Karpas-422 (cell line): ENCODE results near the gene CARD14. TPM values are rescaled to one million over a fixed set of nuclear protein-coding genes. Genes with fewer than 3 reads are reported as not detected.

ENCODE experiments used
- DNase-seq: peaks from one replicate; pipeline ENCODE4 v3.0.0-alpha.2; 2015
- H2AFZ ChIP-seq: fragments of 200-600 bp; sonication (generic); 2 replicates; pipeline ENCODE4 v1.6.1; 2014; ENCODE audit warnings: antibody characterized with exemption, low read length, mixed read lengths
- H3K27ac ChIP-seq: fragments of 200-600 bp; sonication (generic); 2 replicates; pipeline ENCODE4 v1.5.1; 2014; ENCODE audit warnings: mild to moderate bottlenecking, low read length, moderate library complexity
- H3K27me3 ChIP-seq: fragments of 200-600 bp; sonication (generic); 2 replicates; pipeline ENCODE4 v1.6.1; 2014; ENCODE audit warnings: low read length, mixed read lengths
- H3K36me3 ChIP-seq: fragments of 200-600 bp; sonication (generic); 2 replicates; pipeline ENCODE4 v1.6.1; 2014; ENCODE audit warnings: low read length, mixed read lengths; ENCODE audit not compliant: insufficient read depth
- H3K4me1 ChIP-seq: fragments of 200-600 bp; sonication (generic); 2 replicates; pipeline ENCODE4 v1.6.1; 2014; ENCODE audit warnings: mild to moderate bottlenecking, low read length, mixed read lengths
- H3K4me2 ChIP-seq: fragments of 200-600 bp; sonication (generic); 2 replicates; pipeline ENCODE4 v1.6.1; 2014; ENCODE audit warnings: low read length, low read depth, mild to moderate bottlenecking; ENCODE audit not compliant: poor library complexity, severe bottlenecking
- H3K4me3 ChIP-seq: fragments of 200-600 bp; sonication (generic); 2 replicates; pipeline ENCODE4 v1.5.1; 2014; ENCODE audit warnings: mild to moderate bottlenecking, antibody characterized with exemption, low read length, mixed read lengths
- H3K79me2 ChIP-seq: fragments of 200-600 bp; sonication (generic); 2 replicates; pipeline ENCODE4 v1.6.1; 2014; ENCODE audit warnings: mild to moderate bottlenecking, low read length, mixed read lengths
- H3K9ac ChIP-seq: fragments of 200-600 bp; sonication (generic); 2 replicates; pipeline ENCODE4 v1.6.0; 2014; ENCODE audit warnings: low read length
- H3K9me2 ChIP-seq: fragments of 200-600 bp; sonication (generic), shearing (Covaris generic); replicated peaks from 2 replicates; pipeline ENCODE4 v1.6.0; 2014; ENCODE audit warnings: mild to moderate bottlenecking, low read length, moderate library complexity; ENCODE audit not compliant: insufficient read depth
- H3K9me3 ChIP-seq: fragments of 300-700, 200-600 bp; sonication (generic); 2 replicates; pipeline ENCODE4 v1.6.1; 2014; ENCODE audit warnings: low read length, mixed read lengths
- H4K20me1 ChIP-seq: fragments of 200-600 bp; sonication (generic); 2 replicates; pipeline ENCODE4 v1.6.1; 2014; ENCODE audit warnings: mild to moderate bottlenecking, antibody characterized with exemption, low read length, low read depth; ENCODE audit not compliant: insufficient read depth
- total RNA-seq: library from RNA; depleted of rRNA; stranded (reverse); fragments of >200 nt; shearing (Covaris generic); gene quantifications from 2 replicates; pipeline ENCODE4 v1.2.3, GENCODE V29; 2014; ENCODE audit warnings: low replicate concordance

CARD14 gene
- total RNA-seq, 1 experiment from 2014 or later = not detected

GRCh38 chr17:80219013-80219762 is 49.4 kb downstream of the CARD14 start:
- Histone ChIP-seq H3K27me3 (no peaks in the 10 kb centered on the region), H3K9ac (peak overlapping the region; percentile 95), H2AFZ (peak overlapping the region; percentile 91; the same call in 1 of the 2 replicates), H3K9me3 (no peaks in the 10 kb centered on the region), H3K27ac (peak overlapping the region; percentile 54), H4K20me1 (no peaks in the 10 kb centered on the region; the same call in 1 of the 2 replicates), H3K4me2 (peak overlapping the region; percentile 98), H3K4me3 (peak overlapping the region; percentile 97), H3K79me2 (peaks cover 9% of the 10 kb centered on the region; the same call in 1 of the 2 replicates), H3K36me3 (no peaks in the 10 kb centered on the region), H3K9me2 (no peaks in the 10 kb centered on the region), H3K4me1 (peaks cover 16% of the 10 kb centered on the region)
- peak; percentile 90 for DNase-seq

GRCh38 chr17:80219763-80220053 is 49.9 kb downstream of the CARD14 start:
- H4K20me1 ChIP-seq = no peaks in the 10 kb centered on the region; the same call in 1 of the 2 replicates
- H3K9me2 ChIP-seq = no peaks in the 10 kb centered on the region
- DNase-seq = no peak
- peak overlapping the region; percentile 98 for H3K4me2 ChIP-seq
- peaks cover 9% of the 10 kb centered on the region; the same call in 1 of the 2 replicates for H3K79me2 ChIP-seq
- no peaks in the 10 kb centered on the region for H3K36me3 ChIP-seq
- no peaks in the 10 kb centered on the region for H3K27me3 ChIP-seq
- H3K9me3 ChIP-seq = no peaks in the 10 kb centered on the region
- peak overlapping the region; percentile 95 for H3K9ac ChIP-seq
- H3K27ac ChIP-seq = peak overlapping the region; percentile 54
- peak overlapping the region; percentile 97 for H3K4me3 ChIP-seq
- H2AFZ ChIP-seq = peak overlapping the region; percentile 91; the same call in 1 of the 2 replicates
- peaks cover 16% of the 10 kb centered on the region for H3K4me1 ChIP-seq

- no peaks in the 10 kb centered on the region for H3K9me2 ChIP-seq
- H3K9me3 ChIP-seq = no peaks in the 10 kb centered on the region
- DNase-seq = peak; percentile 80
- H3K27me3 ChIP-seq = no peaks in the 10 kb centered on the region
- peak within 1 kb of the TSS; percentile 54 for H3K27ac ChIP-seq
- H3K4me2 ChIP-seq = peak within 1 kb of the TSS; percentile 98
- peak within 1 kb of the TSS; percentile 95 for H3K9ac ChIP-seq
- no peaks in the 10 kb centered on the region; the same call in 1 of the 2 replicates for H4K20me1 ChIP-seq
- peaks cover 16% of the 10 kb centered on the region for H3K4me1 ChIP-seq
- H2AFZ ChIP-seq = peak within 1 kb of the TSS; percentile 91; the same call in 1 of the 2 replicates
- H3K79me2 ChIP-seq = peaks cover 9% of the 10 kb centered on the region; the same call in 1 of the 2 replicates
- no peaks in the 10 kb centered on the region for H3K36me3 ChIP-seq
- peak within 1 kb of the TSS; percentile 97 for H3K4me3 ChIP-seq
Observed at GRCh38 chr17:80220054-80220735, 50.4 kb downstream of the CARD14 start, which contains the start of the genes SGSH and SLC26A11. TSS of gene SGSH (minus strand) at chr17:80220333. CDS start at chr17:80220313, 20 bp downstream. TSS of gene SLC26A11 (plus strand) at chr17:80220427. CDS start at chr17:80221561, 1,134 bp downstream.

DNA sequence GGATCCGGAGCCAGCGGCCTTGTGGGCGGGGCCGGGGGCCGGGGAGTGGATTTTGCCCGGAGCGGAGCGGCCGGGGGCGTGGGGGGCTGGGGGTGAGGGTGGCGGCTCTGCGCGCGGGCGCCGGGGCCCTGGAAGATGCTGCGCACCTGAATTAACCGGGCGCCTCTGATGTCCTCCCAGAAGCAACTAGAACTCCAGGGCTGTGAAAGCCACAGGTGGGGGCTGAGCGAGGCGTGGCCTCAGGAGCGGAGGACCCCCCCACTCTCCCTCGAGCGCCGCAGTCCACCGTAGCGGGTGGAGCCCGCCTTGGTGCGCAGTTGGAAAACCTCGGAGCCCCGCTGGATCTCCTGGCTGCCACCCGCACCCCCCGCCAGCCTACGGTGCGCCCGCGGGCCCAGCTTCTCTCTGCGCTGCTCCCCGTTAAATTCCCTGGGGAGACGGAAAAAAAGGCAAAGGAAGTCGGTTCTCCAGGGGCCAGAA is 50.9 kb downstream of the CARD14 start:
- H3K27ac ChIP-seq = no peak overlapping the region
- H3K4me3 ChIP-seq = peak overlapping the region; percentile 97
- DNase-seq = no peak
- no peaks in the 10 kb centered on the region for H3K9me2 ChIP-seq
- H3K4me1 ChIP-seq = peaks cover 16% of the 10 kb centered on the region
- H3K36me3 ChIP-seq = no peaks in the 10 kb centered on the region
- H4K20me1 ChIP-seq = no peaks in the 10 kb centered on the region; the same call in 1 of the 2 replicates
- H3K9ac ChIP-seq = peak overlapping the region; percentile 95
- no peaks in the 10 kb centered on the region for H3K9me3 ChIP-seq
- H3K4me2 ChIP-seq = peak overlapping the region; percentile 98
- H3K27me3 ChIP-seq = no peaks in the 10 kb centered on the region
- H2AFZ ChIP-seq = peak overlapping the region; percentile 91; the same call in 1 of the 2 replicates
- H3K79me2 ChIP-seq = peaks cover 9% of the 10 kb centered on the region; the same call in 1 of the 2 replicates

DNA sequence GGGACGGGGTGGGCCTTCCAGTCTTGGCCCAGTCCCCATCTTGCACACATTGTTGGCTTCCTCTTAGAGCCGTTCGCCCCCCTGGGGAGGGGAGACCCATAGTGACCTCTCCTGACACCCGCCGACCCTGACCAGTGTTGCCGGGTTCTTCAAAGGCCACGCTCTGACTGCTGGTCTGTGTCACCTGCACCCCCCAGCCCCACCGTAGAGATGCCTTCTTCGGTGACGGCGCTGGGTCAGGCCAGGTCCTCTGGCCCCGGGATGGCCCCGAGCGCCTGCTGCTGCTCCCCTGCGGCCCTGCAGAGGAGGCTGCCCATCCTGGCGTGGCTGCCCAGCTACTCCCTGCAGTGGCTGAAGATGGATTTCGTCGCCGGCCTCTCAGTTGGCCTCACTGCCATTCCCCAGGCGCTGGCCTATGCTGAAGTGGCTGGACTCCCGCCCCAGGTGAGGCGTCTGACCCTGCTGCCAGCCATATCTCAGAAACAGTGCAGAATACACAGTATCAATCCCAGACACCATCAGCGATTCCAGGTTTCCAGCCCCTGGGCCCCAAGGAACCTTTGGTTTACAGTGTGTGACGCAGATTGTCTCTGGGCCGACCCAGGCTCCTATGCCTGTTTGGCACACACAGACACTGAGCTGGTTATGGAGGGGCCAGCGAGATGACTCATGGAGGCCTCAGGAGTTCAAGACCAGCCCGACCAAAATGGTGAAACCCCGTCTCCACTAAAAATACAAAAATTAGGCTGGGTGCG is 51.7 kb downstream of the CARD14 start:
- H3K79me2 ChIP-seq = peaks cover 9% of the 10 kb centered on the region; the same call in 1 of the 2 replicates
- H3K27me3 ChIP-seq = no peaks in the 10 kb centered on the region
- H3K9me2 ChIP-seq = no peaks in the 10 kb centered on the region
- no peak for DNase-seq
- no peak overlapping the region for H2AFZ ChIP-seq
- H3K4me2 ChIP-seq = no peak overlapping the region
- H3K4me3 ChIP-seq = no peak overlapping the region
- no peaks in the 10 kb centered on the region for H3K9me3 ChIP-seq
- H3K36me3 ChIP-seq = no peaks in the 10 kb centered on the region
- H4K20me1 ChIP-seq = no peaks in the 10 kb centered on the region; the same call in 1 of the 2 replicates
- H3K27ac ChIP-seq = no peak overlapping the region
- H3K4me1 ChIP-seq = peaks cover 16% of the 10 kb centered on the region
- no peak overlapping the region for H3K9ac ChIP-seq

GRCh38 chr17:80222376-80223141 is 52.7 kb downstream of the CARD14 start:
- H3K4me2 ChIP-seq = no peak overlapping the region
- H4K20me1 ChIP-seq = no peaks in the 10 kb centered on the region; the same call in 1 of the 2 replicates
- H3K9ac ChIP-seq = no peak overlapping the region
- H2AFZ ChIP-seq = no peak overlapping the region
- H3K27ac ChIP-seq = no peak overlapping the region
- no peak for DNase-seq
- no peak overlapping the region for H3K4me3 ChIP-seq
- H3K9me3 ChIP-seq = no peaks in the 10 kb centered on the region
- peaks cover 9% of the 10 kb centered on the region; the same call in 1 of the 2 replicates for H3K79me2 ChIP-seq
- no peaks in the 10 kb centered on the region for H3K9me2 ChIP-seq
- H3K36me3 ChIP-seq = no peaks in the 10 kb centered on the region
- no peaks in the 10 kb centered on the region for H3K27me3 ChIP-seq
- peaks cover 16% of the 10 kb centered on the region for H3K4me1 ChIP-seq

DNA sequence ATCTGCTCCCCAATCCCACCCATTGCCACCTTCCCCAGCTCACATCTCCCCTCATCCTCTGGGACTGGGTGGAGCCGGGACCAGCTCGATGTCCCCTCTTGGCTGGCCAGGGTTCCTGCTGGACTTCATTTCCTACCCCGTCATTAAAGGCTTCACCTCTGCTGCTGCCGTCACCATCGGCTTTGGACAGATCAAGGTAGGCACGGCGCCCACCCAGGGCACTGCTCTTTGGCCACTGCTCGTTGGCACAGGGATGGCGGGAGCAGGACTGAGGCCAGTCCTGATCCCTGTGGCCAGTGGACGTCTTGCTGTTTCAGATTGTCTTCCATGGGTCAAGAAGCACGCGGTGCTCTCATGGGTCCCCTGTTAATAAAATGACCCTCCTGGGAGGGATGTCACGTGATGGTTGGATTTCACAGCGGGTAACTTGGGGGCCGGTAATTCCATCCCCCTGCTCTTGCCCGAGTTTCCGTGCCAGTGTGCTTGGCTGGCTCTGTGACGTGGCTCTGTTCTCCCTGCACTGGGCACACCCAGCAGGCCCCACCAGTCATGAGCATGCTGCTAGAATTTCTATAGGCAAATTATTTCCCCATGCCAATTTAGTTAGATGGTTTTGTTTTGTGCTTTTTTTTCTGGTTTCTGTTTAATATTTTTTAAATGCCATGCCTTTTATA is 53.4 kb downstream of the CARD14 start:
- no peaks in the 10 kb centered on the region for H3K27me3 ChIP-seq
- H3K27ac ChIP-seq = no peak overlapping the region
- H3K9me3 ChIP-seq = no peaks in the 10 kb centered on the region
- H3K79me2 ChIP-seq = peaks cover 9% of the 10 kb centered on the region; the same call in 1 of the 2 replicates
- H3K9ac ChIP-seq = no peak overlapping the region
- peaks cover 16% of the 10 kb centered on the region for H3K4me1 ChIP-seq
- DNase-seq = no peak
- H3K9me2 ChIP-seq = no peaks in the 10 kb centered on the region
- no peaks in the 10 kb centered on the region; the same call in 1 of the 2 replicates for H4K20me1 ChIP-seq
- H3K36me3 ChIP-seq = no peaks in the 10 kb centered on the region
- H3K4me3 ChIP-seq = no peak overlapping the region
- H3K4me2 ChIP-seq = no peak overlapping the region
- no peak overlapping the region for H2AFZ ChIP-seq
